ENCODE results near the gene MAMDC2.
"Not testable (repeated sequence)": the region's sequence is repeated elsewhere in the genome, so short reads cannot be mapped to it uniquely, and the experiment has no call there.

Gene MAMDC2

DNA sequence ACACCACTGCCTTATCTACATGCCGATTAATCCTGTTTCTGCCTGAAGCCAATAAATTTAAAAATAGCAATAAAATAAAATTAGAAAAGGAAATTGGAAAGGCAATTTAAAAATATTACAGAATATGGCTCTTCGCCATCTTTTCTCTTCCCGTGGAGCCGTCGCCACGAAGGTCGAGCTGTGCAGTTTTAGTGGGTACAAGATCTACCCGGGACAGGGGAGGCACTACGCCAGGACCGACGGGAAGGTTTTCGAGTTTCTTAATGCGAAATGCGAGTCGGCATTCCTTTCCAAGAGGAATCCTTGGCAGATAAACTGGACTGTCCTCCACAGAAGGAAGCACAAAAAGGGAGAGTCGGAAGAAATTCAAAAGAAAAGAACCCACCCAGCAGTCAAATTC, 173.4 kb downstream of the MAMDC2 start:
- no peak for FAIRE-seq

- no peak for FAIRE-seq
These were observed 175.1 kb downstream of the MAMDC2 start for GRCh38 chr9:70218767-70219166.

DNA sequence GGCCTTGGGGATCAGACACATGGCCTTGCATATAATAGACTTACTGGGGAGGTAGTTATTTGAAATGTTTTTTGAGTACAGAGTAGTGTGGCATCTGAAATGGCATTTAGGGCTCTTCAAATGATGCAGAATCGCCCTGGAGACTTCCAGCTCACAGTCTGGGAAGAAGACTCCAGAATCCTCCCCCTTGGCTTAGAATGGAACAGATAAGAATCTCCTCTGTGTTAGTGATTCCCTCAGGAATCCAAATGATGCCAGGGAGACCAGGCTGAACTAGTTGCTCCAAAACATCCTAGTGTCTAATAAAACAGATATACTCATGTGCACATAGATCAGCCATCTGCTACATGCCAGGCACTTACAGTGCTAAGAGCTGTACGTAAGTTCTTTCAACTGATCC, 176.6 kb downstream of the MAMDC2 start:
- FAIRE-seq, result no peak

- no peak for FAIRE-seq
These were observed 178.7 kb downstream of the MAMDC2 start for GRCh38 chr9:70222354-70222753.

GRCh38 chr9:70228118-70228517, 184.5 kb downstream of the MAMDC2 start:
- no peak for FAIRE-seq

- FAIRE-seq, result no peak
These were observed 185.0 kb downstream of the MAMDC2 start for GRCh38 chr9:70228611-70229010.

- FAIRE-seq, result no peak
These were observed 185.4 kb downstream of the MAMDC2 start for GRCh38 chr9:70229026-70229425.

DNA sequence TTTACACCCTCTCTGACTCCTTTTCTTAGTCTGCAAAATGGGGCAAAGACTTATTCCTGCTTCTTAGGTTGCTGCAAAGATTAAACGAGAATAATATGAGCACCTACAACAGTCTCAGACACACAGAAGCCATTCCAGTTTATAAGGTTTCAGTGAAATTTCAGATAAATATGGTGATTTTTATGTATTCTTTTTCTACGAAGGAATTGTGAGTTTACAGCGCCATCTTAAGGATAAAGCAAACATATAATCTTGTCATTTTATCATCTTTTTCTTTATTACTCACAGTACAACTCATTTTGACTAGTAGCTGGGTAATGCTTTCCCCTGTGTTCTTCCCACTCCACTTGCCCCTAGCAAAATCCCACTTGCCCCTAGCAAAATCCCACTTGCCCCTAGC, 185.9 kb downstream of the MAMDC2 start:
- peak; percentile 91 for FAIRE-seq

DNA sequence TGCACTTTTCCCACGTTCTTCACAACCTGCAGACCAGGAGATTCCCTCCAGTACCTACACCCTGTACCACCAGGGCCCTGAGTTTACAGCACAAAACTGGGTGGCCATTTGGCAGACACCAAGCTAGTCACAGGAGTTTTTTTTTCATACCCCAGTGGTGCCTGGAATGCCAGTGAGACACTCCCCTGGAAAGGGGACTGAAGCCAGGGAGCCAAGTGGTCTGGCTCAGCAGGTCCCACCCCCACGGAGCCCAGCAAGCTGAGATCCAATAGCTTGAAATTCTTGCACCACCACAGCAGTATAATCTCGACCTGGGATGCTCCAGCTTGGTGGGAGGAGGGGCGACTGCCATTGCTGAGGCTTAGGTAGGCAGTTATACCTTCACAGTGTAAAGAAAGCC, 188.8 kb downstream of the MAMDC2 start:
- FAIRE-seq, result no peak

DNA sequence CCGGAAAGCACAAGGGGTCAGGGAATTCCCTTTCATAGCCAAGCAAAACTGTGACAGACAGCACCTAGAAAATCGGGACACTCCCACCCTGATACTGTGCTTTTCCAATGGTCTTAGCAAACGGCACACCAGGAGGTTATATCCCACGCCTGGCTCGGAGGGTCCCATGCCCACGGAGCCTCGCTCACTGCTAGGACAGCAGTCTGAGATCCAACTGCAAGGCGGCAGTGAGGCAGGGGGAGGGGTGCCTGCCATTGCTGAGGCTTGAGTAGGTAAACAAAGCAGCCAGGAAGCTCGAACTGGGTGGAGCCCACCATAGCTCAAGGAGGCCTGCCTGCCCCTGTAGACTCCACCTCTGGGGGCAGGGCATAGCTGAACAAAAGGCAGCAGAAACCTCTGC, 190.6 kb downstream of the MAMDC2 start:
- not testable (repeated sequence) for FAIRE-seq

- not testable (repeated sequence) for FAIRE-seq
These were observed 202.3 kb downstream of the MAMDC2 start for GRCh38 chr9:70245952-70246351.

GRCh38 chr9:70250221-70250620, 206.6 kb downstream of the MAMDC2 start:
- no peak for FAIRE-seq

GRCh38 chr9:70255486-70255885, 211.8 kb downstream of the MAMDC2 start:
- FAIRE-seq, result no peak

DNA sequence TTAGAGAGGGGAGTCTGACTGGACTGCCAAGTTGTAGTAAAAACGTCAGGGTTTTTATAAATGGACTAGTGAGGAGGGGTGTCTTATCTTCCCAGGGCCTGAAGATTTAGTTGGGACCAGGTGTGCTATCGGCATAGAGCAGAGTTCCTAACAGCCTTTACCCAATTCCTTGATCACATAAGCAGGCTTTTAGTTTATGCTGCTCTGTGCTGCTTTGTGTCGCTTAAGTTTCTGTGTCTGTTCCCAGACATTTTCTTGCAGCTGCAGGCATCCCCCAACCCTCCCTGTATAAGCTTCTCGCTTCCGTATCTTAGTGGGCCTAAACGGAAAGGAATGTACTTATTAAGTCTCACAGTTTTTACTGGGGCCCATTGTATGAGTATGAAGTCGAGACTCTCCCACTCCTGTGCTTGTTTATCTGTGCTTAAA, 212.5 kb downstream of the MAMDC2 start:
- FAIRE-seq, result no peak

DNA sequence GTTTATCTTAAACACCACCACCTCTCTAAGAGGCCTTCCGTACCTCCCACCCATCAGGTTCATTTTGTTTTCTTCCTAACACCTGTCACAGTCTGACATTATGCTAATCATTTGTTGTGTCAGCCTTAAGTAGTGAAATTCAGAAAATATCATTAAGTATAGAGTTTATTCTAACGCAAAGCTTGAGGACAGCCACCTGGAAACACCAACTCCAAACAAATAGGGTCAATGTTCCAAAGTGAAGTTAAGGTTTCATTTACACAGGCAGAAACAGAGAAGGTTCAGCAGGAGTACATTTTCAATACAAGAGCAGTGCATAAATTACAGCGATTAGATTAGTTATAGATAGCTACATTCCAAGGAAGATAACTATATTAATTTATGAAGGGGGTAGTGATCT, 213.9 kb downstream of the MAMDC2 start:
- FAIRE-seq, result no peak

- no peak for FAIRE-seq
These were observed 214.5 kb downstream of the MAMDC2 start for GRCh38 chr9:70257991-70258691.

DNA sequence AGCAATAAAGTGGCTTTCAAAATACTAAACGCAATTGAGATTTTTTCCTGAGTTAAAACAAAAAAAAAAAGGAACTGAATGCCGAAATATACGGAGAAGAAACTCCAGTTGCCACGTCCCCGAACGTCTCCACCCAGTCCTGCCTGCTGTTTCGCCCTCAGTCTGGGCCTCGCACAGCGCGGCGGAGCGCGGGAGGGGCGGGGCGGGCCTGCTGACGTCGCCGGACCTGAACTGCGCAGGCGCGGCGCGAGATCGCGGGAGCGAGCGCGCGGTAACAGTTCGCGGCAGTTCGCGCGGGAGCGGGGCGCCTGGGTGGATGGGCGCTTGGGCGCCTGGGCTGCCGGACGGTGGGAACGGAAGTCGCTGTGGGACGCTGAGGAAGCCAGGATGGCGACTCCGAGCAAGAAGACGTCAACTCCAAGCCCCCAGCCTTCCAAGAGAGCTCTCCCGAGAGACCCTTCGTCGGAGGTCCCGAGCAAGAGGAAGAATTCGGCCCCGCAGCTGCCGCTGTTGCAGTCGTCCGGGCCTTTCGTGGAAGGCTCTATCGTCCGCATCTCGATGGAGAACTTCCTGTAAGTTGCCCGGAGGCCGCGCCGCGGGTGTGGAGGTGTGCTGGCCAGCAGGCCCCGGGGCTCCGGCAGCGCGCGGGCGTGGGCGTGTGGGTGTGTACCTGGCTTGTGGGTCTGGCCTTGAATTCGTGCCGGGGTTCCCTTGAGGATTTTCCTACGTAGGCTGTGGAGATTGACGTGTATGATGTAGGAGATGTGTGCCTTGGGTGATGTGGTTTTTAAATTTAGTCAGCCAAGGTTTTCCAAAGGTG, 215.3 kb downstream of the MAMDC2 start, which contains the start of gene SMC5:
Gene SMC5, plus strand, starts transcription at position 287 of the 820 bp plus-strand sequence. Its CDS starts 101 bp downstream, at position 388.
- no peak for FAIRE-seq

- FAIRE-seq, result no peak
These were observed 215.8 kb downstream of the MAMDC2 start for GRCh38 chr9:70259512-70259802.

- no peak for FAIRE-seq
These were observed 216.4 kb downstream of the MAMDC2 start for GRCh38 chr9:70260007-70260443.

- no peak for FAIRE-seq
These were observed 217.0 kb downstream of the MAMDC2 start for GRCh38 chr9:70260606-70261005.

- FAIRE-seq, result no peak
These were observed 217.7 kb downstream of the MAMDC2 start for GRCh38 chr9:70261131-70261870.

DNA sequence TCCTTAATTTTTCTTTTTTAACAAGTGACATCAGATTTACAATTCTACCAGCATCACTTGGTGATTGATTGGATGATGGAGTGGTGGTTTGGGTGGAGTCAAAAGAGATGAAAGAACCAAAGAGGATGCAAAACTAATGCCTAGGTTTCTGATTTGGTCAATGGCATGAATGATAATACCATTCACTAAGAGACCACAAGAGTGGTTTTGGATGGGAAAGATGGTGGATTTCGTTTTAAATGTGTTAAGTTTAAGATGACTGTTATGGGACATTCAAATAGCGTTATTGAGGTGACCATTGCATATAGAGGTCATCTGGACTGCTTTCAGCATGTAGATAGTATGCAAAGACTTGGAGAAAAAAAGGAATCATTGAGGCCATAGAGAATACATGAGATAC, 218.7 kb downstream of the MAMDC2 start:
- no peak for FAIRE-seq

DNA sequence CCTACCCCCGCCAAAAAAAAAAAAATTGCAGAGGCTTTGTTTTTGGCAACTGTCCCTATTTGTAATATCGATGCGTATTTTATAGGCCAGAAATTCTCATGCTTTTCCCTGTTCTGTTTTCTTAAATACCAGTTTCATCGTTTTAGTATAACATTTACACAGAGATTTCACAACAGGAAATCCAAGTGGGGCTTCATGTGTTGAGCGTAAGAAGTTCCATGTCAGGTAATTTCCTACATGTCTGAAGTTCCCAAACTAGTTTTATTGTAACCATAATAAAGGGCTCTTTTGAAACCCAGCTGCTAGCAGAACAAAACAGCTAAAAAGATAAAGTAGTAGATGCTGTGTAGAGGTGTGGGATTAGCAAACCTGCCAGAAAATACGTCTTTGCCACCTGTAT, 219.3 kb downstream of the MAMDC2 start:
- no peak for FAIRE-seq

DNA sequence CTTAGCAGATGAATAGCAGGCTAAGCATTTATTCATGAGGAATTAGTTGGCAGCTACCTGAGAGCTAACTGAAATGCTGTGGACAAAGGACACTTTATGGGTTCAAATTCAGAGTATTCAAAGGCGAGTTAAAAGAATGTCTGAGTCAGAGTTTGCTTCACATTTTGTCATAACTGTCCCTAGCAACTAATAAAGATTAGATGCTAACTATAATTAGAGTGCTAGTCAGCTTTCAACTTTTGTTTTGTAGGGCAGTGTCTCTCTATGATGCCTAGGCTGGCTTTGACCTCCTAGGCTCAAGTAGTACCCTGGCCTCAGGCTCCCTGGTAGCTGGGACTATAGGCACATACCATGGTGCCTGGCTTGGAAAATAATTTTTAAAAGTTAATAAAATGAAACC, 219.8 kb downstream of the MAMDC2 start:
- FAIRE-seq, result no peak

All from A204.1 (cell line).